K562 (cell line): ENCODE measurements around the gene MAMDC2. TPM values are rescaled to one million over a fixed set of nuclear protein-coding genes. Genes with fewer than 3 reads are reported as not detected.

Source experiments
- ATAC-seq: fragments of 200-7000 bp; cut with Tn5 transposase; 3 replicates; pipeline ENCODE4 v1.9.1; 2020; ENCODE audit warnings: moderate library complexity
- BruUV-seq: library from RNA; stranded (reverse); fragments of 400-500 nt; replicated peaks from 2 replicates; lab custom pipeline; 2021; lab: Mats Ljungman, UMichigan
- CTCF ChIA-PET: fragments of 300-600 bp; formaldehyde crosslinking; extraction: SDS; loops from one replicate; lab custom pipeline; 2021; ENCODE audit warnings: low intra/inter-chr PET ratio; lab: Yijun Ruan, JAX
- POLR2A ChIA-PET: fragments of 300-600, 350-650 bp; sonication (Branson Sonifier 250); formaldehyde crosslinking; extraction: SDS; loops from one replicate; lab custom pipeline; 2021; ENCODE audit warnings: antibody characterized with exemption, inconsistent platforms; lab: Yijun Ruan, JAX
- DNase-seq, 4 experiments: peaks; one replicate each; pipeline versions ENCODE4 v3.0.0 to v3.0.0-alpha.2; 2011 to 2018; ENCODE audit warnings: low spot score in 3 of 4, mixed read lengths in 3 of 4; ENCODE audit errors: extremely low read depth in 1 of 4
- FAIRE-seq: peaks from 2 replicates; lab custom pipeline; 2011; peaks lifted over from hg19 to GRCh38; lab: Jason Lieb, UNC
- H2AFZ ChIP-seq: 2 replicates; pipeline ENCODE4 v1.6.0; 2011; ENCODE audit warnings: low read depth, low read length, control low read depth, inconsistent platforms
- H3K27ac ChIP-seq: fragments of 200-600 bp; 3 replicates; pipeline ENCODE4 v1.8.0; 2011; ENCODE audit warnings: low read depth, mild to moderate bottlenecking, control low read depth, inconsistent platforms, low read length, moderate library complexity, mixed read lengths; ENCODE audit errors: extremely low read depth
- H3K27me3 ChIP-seq, 2 experiments: fragments of 300-600 bp in 1 of 2; 2 replicates in 1 of 2; 3 replicates in 1 of 2; pipeline versions ENCODE4 v1.6.0 to v1.8.0; 2011; ENCODE audit warnings: inconsistent platforms in 2 of 2, low read length in 2 of 2, mild to moderate bottlenecking in 1 of 2, mixed read lengths in 1 of 2, moderate library complexity in 1 of 2; ENCODE audit not compliant: control insufficient read depth in 2 of 2, insufficient read depth in 2 of 2
- H3K36me3 ChIP-seq: fragments of 300-600 bp; 3 replicates; pipeline ENCODE4 v1.8.0; 2011; ENCODE audit warnings: mild to moderate bottlenecking, low read length, inconsistent platforms; ENCODE audit not compliant: control insufficient read depth, insufficient read depth
- H3K4me1 ChIP-seq, 2 experiments: fragments of 200-600 bp in 1 of 2; replicated peaks in 1 of 2; 2 replicates in 1 of 2; 3 replicates in 1 of 2; pipeline versions ENCODE4 v1.5.1 to v1.8.0; 2011; ENCODE audit warnings: inconsistent platforms in 2 of 2, low read length in 2 of 2, mild to moderate bottlenecking in 1 of 2, mixed read lengths in 1 of 2, moderate library complexity in 1 of 2; ENCODE audit not compliant: control insufficient read depth in 2 of 2, insufficient read depth in 2 of 2
- H3K4me2 ChIP-seq: 2 replicates; pipeline ENCODE4 v1.6.1; 2011; ENCODE audit warnings: low read length, control low read depth, inconsistent platforms, mixed read lengths; ENCODE audit not compliant: insufficient read depth
- H3K4me3 ChIP-seq: fragments of 200-600 bp; sonication (generic), shearing (Covaris generic); 2 replicates; pipeline ENCODE4 v1.5.1; 2016; ENCODE audit warnings: control low read depth, inconsistent platforms
- H3K79me2 ChIP-seq: fragments of 200-600 bp; 3 replicates; pipeline ENCODE4 v1.8.0; 2011; ENCODE audit warnings: low read length, inconsistent platforms; ENCODE audit not compliant: control insufficient read depth, insufficient read depth
- H3K9ac ChIP-seq, 2 experiments: 2 replicates each; pipeline versions ENCODE4 v1.6.0 to v1.6.1; 2011; ENCODE audit warnings: low read depth in 2 of 2, low read length in 2 of 2, control low read depth in 1 of 2, inconsistent platforms in 1 of 2, mild to moderate bottlenecking in 1 of 2, mixed read lengths in 1 of 2; ENCODE audit not compliant: insufficient read depth in 1 of 2
- H3K9me1 ChIP-seq: one replicate; pipeline ENCODE4 v1.6.0; 2011; ENCODE audit warnings: inconsistent platforms, mild to moderate bottlenecking, low read length, moderate library complexity; ENCODE audit not compliant: control insufficient read depth, insufficient read depth
- H3K9me3 ChIP-seq: replicated peaks from 2 replicates; pipeline ENCODE4 v1.5.1; 2011; ENCODE audit warnings: low read depth, low read length, inconsistent platforms; ENCODE audit not compliant: control insufficient read depth, insufficient read depth
- H4K20me1 ChIP-seq: replicated peaks from 2 replicates; pipeline ENCODE4 v1.6.1; 2011; ENCODE audit warnings: low read length, inconsistent platforms, mixed read lengths; ENCODE audit not compliant: control insufficient read depth, insufficient read depth
- ARID3B ChIP-seq: fragments of 250-450 bp; sonication (Bioruptor Pico); IDR thresholded peaks from 2 replicates; pipeline ENCODE4 v1.4.0; 2020; ENCODE audit warnings: borderline replicate concordance
- ELF2 ChIP-seq: fragments of 250-450 bp; sonication (Bioruptor Pico); IDR thresholded peaks from 2 replicates; pipeline ENCODE4 v1.5.0; 2021; ENCODE audit warnings: mild to moderate bottlenecking
- PHF8 ChIP-seq: fragments of 200-600 bp; sonication (generic); IDR thresholded peaks from 2 replicates; pipeline ENCODE4 v1.6.1; 2012; ENCODE audit warnings: mixed run types, mild to moderate bottlenecking, inconsistent platforms, low read length, moderate library complexity, borderline replicate concordance
- TCFL5 ChIP-seq: fragments of 250-450 bp; sonication (Bioruptor Pico); conservative IDR thresholded peaks from 2 replicates; pipeline ENCODE4 v1.6.1; 2021; ENCODE audit warnings: mild to moderate bottlenecking, moderate library complexity, matching md5 sums
- ZNF395 ChIP-seq: fragments of 200-800 bp; sonication (Bioruptor generic); IDR thresholded peaks from 2 replicates; pipeline ENCODE4 v1.6.1; 2017; ENCODE audit warnings: missing genetic modification characterization, missing compliant biosample characterization
- WGBS: fragments of 100-300 bp; shearing (Covaris generic); methylation state at CpG from one replicate; pipeline ENCODE4 v1.1.6; 2016; ENCODE audit warnings: low coverage, mixed read lengths; ENCODE audit not compliant: insufficient coverage; ENCODE audit errors: missing lambda C conversion rate; 5-methylcytosine and 5-hydroxymethylcytosine counted together
- in situ Hi-C: fragments of 300-500 bp; cut with MboI; formaldehyde crosslinking; loops from 4 replicates; pipeline ENCODE4 v1.15.0; 2018; ENCODE audit warnings: inconsistent platforms, mixed read lengths
- intact Hi-C: fragments of 100-400 bp; cut with micrococcal nuclease; formaldehyde crosslinking; loops from 2 replicates; pipeline ENCODE4 v1.14.2; 2022
- polyA plus RNA-seq, 8 experiments: library from polyadenylated mRNA; depleted of rRNA in 4 of 8; stranded (reverse) in 5 of 8; unstranded in 3 of 8; fragments of >200 nt; fragmentation: Nextera tagmentation in 2 of 8; fragmentation: Illumina TruSeq in 1 of 8; extraction: Ambion mirVana in 2 of 8; extraction: Trizol in 1 of 8; gene quantifications; 2 replicates each; pipeline versions ENCODE4 v1.2.1 to v1.2.3, GENCODE V29; 2011 to 2014; ENCODE audit warnings: inconsistent platforms in 1 of 8, missing spikeins in 1 of 8
- total RNA-seq, 7 experiments: library from RNA; depleted of rRNA in 6 of 7; stranded (reverse); fragments of >200 nt in 6 of 7; fragmentation: Illumina TruSeq in 2 of 7; extraction: Trizol in 2 of 7; gene quantifications; 2 replicates each; pipeline versions ENCODE4 v1.2.1 to v1.2.3, GENCODE V29; 2011 to 2021; ENCODE audit warnings: low replicate concordance in 1 of 7
- TF ChIP-seq, protein P1 (sequence below): IDR thresholded peaks from 3 replicates; pipeline ENCODE4 v1.6.1; 2011; ENCODE audit warnings: borderline replicate concordance, mild to moderate bottlenecking; ENCODE audit not compliant: insufficient read length, insufficient read depth
- TF ChIP-seq, protein P2 (sequence below): fragments of 450-650 bp; IDR thresholded peaks from one replicate; pipeline ENCODE4 v1.6.1; 2018; ENCODE audit warnings: mild to moderate bottlenecking, moderate library complexity; ENCODE audit not compliant: partially characterized antibody
- TF ChIP-seq, protein P3 (sequence below): fragments of 450-650 bp; IDR thresholded peaks from 2 replicates; pipeline ENCODE4 v1.6.1; 2016; ENCODE audit warnings: missing biosample characterization, missing genetic modification characterization

Gene MAMDC2
- total and polyA plus RNA-seq, 9 of the 15 experiments (the other 6 are each of a cell fraction or from before 2014, with no cell fraction given), result 0.01 to 0.03 TPM; not detected in 7

DNA sequence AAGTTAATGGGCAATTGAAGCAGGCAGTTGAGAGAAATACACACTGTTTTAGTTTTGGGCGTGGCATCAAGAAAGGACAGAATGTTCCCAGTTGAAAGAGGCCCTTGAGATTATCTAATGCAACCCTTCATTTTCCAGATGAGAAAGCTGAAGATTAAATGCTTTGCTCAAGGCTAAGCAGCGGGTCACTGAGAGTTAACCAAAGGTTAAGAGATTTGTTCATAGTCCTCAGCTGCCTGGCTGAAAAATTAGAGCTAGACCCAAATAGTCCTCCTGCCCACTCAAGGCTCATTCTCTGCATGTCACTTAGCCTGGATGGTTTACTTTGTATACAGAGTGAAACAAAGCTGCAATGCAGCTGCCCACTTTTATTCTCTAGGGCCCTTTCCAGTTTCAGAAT lies 46.7 kb upstream of the MAMDC2 start:
- POLR2A ChIA-PET, result no interaction called here
- Histone ChIP-seq H3K9ac (no peak overlapping the region), H3K27me3 (no peaks in the 10 kb centered on the region), H3K9me1 (no peaks in the 10 kb centered on the region), H3K9me3 (no peaks in the 10 kb centered on the region), H4K20me1 (no peaks in the 10 kb centered on the region), H3K27ac (no peak overlapping the region), H2AFZ (no peak overlapping the region), H3K4me1 (no peaks in the 10 kb centered on the region), H3K36me3 (no peaks in the 10 kb centered on the region), H3K4me2 (no peak overlapping the region), H3K79me2 (no peaks in the 10 kb centered on the region), H3K4me3 (no peak overlapping the region)
- intact Hi-C loops, result no loop called here
- BruUV-seq, result no TSS peak
- FAIRE-seq (no peak), ATAC-seq (no peak), DNase-seq (no peak)
- CTCF ChIA-PET, result no interaction called here
- TF ChIP-seq TCFL5 (CRISPR knock-in tag), result no peak
- WGBS, result 0% methylated on average over 2 of the region's 2 CpGs
- in situ Hi-C loops, result no loop called here

GRCh38 chr9:69997524-69997923 lies 46.1 kb upstream of the MAMDC2 start:
- Histone ChIP-seq H3K36me3 (no peaks in the 10 kb centered on the region), H3K4me2 (no peak overlapping the region), H2AFZ (no peak overlapping the region), H4K20me1 (no peaks in the 10 kb centered on the region), H3K27ac (no peak overlapping the region), H3K9me3 (no peaks in the 10 kb centered on the region), H3K4me3 (no peak overlapping the region), H3K9me1 (no peaks in the 10 kb centered on the region), H3K4me1 (no peaks in the 10 kb centered on the region), H3K79me2 (no peaks in the 10 kb centered on the region), H3K9ac (no peak overlapping the region), H3K27me3 (no peaks in the 10 kb centered on the region)
- DNase-seq, result no peak
- intact Hi-C loops (no loop called here), in situ Hi-C loops (no loop called here)
- BruUV-seq, result no TSS peak
- ChIA-PET CTCF (no interaction called here), POLR2A (no interaction called here)
- WGBS, result 0% methylated on average over 2 of the region's 2 CpGs
- no peak for ATAC-seq
- no peak for FAIRE-seq
- TF ChIP-seq ZNF395 (CRISPR knock-in tag) (no peak), ELF2 (CRISPR knock-in tag) (no peak), PHF8 (no peak), ARID3B (CRISPR knock-in tag) (no peak)
- TF ChIP-seq, protein P1, sequence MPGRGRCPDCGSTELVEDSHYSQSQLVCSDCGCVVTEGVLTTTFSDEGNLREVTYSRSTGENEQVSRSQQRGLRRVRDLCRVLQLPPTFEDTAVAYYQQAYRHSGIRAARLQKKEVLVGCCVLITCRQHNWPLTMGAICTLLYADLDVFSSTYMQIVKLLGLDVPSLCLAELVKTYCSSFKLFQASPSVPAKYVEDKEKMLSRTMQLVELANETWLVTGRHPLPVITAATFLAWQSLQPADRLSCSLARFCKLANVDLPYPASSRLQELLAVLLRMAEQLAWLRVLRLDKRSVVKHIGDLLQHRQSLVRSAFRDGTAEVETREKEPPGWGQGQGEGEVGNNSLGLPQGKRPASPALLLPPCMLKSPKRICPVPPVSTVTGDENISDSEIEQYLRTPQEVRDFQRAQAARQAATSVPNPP, result no peak
- TF ChIP-seq, protein P2, sequence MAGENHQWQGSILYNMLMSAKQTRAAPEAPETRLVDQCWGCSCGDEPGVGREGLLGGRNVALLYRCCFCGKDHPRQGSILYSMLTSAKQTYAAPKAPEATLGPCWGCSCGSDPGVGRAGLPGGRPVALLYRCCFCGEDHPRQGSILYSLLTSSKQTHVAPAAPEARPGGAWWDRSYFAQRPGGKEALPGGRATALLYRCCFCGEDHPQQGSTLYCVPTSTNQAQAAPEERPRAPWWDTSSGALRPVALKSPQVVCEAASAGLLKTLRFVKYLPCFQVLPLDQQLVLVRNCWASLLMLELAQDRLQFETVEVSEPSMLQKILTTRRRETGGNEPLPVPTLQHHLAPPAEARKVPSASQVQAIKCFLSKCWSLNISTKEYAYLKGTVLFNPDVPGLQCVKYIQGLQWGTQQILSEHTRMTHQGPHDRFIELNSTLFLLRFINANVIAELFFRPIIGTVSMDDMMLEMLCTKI, result no peak
- TF ChIP-seq, protein P3, sequence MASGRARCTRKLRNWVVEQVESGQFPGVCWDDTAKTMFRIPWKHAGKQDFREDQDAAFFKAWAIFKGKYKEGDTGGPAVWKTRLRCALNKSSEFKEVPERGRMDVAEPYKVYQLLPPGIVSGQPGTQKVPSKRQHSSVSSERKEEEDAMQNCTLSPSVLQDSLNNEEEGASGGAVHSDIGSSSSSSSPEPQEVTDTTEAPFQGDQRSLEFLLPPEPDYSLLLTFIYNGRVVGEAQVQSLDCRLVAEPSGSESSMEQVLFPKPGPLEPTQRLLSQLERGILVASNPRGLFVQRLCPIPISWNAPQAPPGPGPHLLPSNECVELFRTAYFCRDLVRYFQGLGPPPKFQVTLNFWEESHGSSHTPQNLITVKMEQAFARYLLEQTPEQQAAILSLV, result no peak
